Cardiac septum (tissue), 1 donor: ENCODE results near the gene COL4A1. TPM values are rescaled to one million over a fixed set of nuclear protein-coding genes. Genes with fewer than 3 reads are reported as not detected.

ENCODE experiments used
- DNase-seq: peaks from one replicate; pipeline ENCODE4 v3.0.0-alpha.2; 2020; ENCODE audit warnings: low spot score
- intact Hi-C: fragments of 100-400 bp; cut with DNase I; formaldehyde crosslinking; loops from one replicate; pipeline ENCODE4 v1.14.0; 2022
- total RNA-seq: library from RNA; stranded (reverse); fragmentation: NEBNext Ultra II Directional; extraction: Animal tissue kit (Norgen Biotek cat#: 25700); gene quantifications from one replicate; pipeline ENCODE4 v1.2.1, GENCODE V29; 2021
- donor health status: DM: no; HTN: no; CAD: no.

COL4A1 gene
- total RNA-seq, 1 donor from 2014 or later: 196 TPM

DNA sequence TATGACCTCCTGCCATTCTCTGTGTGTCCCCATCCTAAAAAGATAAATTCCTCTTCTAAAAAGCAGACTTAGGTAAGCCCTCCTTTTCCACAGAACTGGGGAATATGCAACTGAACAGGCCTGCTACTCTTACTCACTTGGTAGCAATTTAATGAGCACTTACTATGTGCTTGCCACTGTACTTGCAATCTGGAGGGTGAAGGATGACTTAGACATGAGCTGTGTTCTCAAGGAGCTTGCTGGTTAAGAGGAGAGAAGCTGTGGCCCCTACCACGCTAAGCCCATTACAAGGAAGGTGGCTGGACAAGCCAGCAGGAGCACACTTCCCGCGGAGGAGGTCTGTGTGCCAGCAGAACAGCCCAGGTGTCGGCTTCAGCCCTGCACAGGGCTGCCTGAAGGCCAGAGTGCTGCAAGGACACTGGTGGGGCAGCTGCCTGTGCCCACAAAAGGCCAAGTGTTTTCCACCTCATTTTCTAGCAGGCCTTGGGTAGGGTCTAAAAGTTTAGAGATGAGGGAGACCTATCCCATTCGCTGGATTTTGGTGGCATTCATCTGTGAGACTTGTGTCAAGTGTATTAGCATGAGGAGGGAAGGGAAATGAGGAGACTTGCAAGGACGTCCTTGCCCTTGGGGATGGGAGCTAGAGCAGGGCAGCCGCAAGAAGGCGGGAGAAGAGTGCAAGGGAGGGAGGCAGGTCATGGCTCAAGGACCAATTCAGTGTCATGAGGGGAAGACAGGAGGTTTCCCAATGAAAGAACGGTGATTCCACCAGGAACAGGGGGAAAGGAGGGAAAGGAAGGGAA, 52.0 kb downstream of the COL4A1 start:
- DNase-seq: no peak
- intact Hi-C loops: no loop called here

- intact Hi-C loops: no loop called here
- no peak for DNase-seq
These were observed 52.7 kb downstream of the COL4A1 start for GRCh38 chr13:110254151-110254679.

DNA sequence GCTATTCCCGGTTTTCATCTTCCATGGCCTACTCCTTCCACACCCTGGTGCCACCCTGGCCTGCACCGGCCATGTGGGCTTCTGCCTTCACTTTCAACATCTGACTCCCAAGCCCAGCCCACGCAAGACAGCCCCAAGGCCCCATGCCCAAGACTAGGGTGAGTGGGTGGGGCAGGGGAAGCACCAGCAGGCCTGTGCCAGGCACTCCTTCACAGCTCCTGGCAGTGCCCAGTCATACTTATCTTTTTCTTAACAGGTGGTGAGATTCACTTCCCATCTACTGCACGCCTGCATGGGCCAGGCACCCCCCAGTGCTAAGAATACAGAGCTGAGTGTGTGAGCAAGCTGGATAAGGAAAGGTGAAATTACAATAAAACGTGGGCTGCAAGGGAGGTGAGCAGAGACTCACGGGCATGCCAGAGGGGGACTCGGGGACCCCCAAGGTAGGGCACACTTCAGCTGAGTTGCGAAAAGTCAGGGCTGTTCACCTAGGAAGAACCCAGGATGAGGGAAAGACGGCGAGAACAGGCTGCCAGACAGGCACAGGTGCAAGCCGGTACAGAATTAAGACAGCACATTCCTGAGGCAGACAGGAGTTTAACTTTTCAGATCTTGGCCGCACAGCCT, 55.7 kb downstream of the COL4A1 start:
- DNase-seq: no peak

DNA sequence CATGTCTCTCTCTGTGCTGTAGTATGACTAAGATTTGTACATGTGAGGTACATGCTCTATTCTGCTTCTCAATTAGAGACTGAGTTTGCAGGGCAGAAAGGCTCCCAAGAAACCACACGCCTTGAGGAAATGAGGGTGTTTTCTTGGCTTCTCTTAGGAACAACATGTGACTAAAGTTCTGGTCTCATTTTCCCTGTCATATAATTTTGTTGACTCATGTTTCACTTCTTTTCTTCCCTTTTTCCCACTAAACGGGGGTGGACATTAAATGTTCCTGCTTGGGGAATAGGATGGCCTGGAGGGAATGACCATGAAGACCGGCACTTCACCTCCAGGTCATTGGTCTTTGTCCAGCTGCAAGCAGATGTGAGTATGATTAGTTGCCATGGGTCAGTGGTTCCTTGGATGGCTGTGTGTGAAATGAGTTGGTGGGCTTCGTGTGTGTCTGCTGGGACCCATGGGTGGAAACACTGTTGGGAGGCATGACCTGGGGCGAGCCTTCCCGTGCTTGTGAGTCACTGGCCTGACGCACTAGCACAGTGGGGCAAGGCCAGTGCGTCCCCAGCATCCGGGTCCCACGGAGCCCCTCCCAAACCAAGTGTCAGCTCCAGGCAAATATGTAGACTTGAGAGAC, 56.6 kb downstream of the COL4A1 start:
- DNase-seq: no peak
- intact Hi-C loops: no loop called here

More for the DNA sequence above, 55.7 kb downstream of the COL4A1 start:
- intact Hi-C loops: no loop called here

GRCh38 chr13:110249326-110249725, 57.6 kb downstream of the COL4A1 start:
- intact Hi-C loops: no loop called here
- DNase-seq: no peak

GRCh38 chr13:110248449-110249143, 58.4 kb downstream of the COL4A1 start:
- DNase-seq: no peak

GRCh38 chr13:110246530-110246929, 60.4 kb downstream of the COL4A1 start:
- intact Hi-C loops: no loop called here
- DNase-seq: no peak

More at GRCh38 chr13:110248449-110249143, 58.4 kb downstream of the COL4A1 start:
- intact Hi-C loops: no loop called here

DNA sequence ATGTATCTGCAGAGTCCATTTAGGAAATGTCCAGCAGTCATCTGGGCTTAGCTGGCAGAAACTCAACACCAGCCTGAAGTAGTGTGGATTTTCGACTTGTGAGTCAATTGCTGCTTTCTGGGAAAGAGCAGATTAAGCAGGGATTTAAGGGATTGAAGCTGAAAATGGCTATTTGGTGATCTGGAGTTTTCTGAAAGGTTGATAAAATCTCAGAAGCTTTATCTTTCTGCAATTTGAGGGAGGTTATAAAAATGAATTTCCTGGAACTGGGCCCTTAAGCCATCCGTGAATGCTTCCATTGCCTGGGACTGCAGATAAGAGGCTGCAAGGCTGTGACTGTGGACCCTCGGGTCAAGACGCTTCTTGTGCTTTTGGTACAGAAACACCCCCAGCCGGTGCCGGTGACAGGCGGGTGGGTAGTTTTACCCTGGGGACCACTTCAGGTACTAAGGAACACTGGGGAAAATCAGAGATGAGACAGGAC, 61.5 kb downstream of the COL4A1 start:
- no peak for DNase-seq
- intact Hi-C loops: no loop called here

- intact Hi-C loops: no loop called here
- DNase-seq: no peak
These were observed 62.0 kb downstream of the COL4A1 start for GRCh38 chr13:110244976-110245375.

DNA sequence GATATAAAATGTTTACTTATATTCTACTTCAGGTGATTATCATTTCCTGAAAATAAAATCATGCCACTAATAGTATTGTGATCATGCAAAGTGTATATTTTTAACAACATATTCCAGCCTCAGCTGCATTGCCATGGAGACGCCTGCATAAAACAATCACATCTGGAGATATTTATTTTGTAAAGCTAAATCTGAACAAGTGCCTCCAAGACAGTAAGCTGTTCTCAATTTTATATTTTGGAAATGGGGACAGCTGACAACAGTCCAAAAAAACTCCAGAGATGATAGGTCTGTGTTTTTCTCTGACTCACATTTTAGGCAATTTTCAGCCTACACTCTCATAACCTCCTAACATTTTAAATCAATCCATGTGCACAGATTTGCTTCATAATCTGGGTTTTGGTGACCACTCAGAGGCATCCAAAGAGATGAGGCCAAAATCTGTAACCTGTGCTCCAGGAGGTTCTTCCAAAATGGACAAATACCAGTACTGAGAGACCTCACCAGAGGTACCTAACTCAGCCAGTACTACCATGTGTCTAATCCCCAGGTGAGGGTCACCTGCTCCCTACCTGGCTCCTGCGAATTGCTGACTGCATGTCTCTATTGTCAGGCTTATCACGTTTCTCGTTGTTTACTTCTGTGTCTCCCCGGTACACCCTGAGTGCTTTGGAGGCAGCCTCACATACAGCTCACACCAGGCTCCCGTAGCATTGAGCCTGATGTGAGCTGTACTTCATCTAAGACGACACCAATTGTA, 62.7 kb downstream of the COL4A1 start:
- intact Hi-C loops: no loop called here
- DNase-seq: no peak

GRCh38 chr13:110242615-110243014, 64.3 kb downstream of the COL4A1 start:
- intact Hi-C loops: no loop called here
- no peak for DNase-seq

- intact Hi-C loops: no loop called here
- no peak for DNase-seq
These were observed 66.0 kb downstream of the COL4A1 start for GRCh38 chr13:110240943-110241342.

- no peak for DNase-seq
- intact Hi-C loops: no loop called here
These were observed 66.6 kb downstream of the COL4A1 start for GRCh38 chr13:110240352-110240751.

GRCh38 chr13:110239280-110240125, 67.5 kb downstream of the COL4A1 start:
- DNase-seq: no peak
- intact Hi-C loops: no loop called here

GRCh38 chr13:110238818-110239195, 68.2 kb downstream of the COL4A1 start:
- intact Hi-C loops: no loop called here

GRCh38 chr13:110237875-110238817, 68.8 kb downstream of the COL4A1 start:
- intact Hi-C loops: no loop called here
- no peak for DNase-seq

More at GRCh38 chr13:110238818-110239195, 68.2 kb downstream of the COL4A1 start:
- DNase-seq: no peak

DNA sequence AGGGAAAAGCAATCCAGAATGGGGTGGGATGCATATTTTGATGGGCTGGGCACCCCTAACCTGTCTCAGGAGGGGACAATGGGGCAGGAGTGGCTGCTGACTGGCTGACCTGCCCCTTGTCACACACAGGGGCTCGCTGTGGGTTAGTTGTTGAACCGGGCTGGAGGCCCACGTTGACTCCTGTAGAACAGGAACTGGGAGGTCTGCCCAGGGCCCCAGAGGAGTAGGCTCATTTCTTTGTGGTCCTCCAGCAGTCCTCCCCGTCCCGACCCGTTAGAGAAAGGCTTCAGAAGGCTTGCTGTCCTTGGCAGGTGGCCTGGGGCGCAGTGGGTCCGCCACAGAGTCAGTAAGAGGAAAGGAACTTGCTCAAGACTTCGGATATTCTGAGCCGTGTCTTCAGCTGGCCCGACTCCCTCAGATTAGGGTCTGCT, 70.1 kb downstream of the COL4A1 start:
- DNase-seq: no peak
- intact Hi-C loops: no loop called here
